Endodermal cell (in vitro differentiated cells): ENCODE results near the gene ZNF445. TPM values are rescaled to one million over a fixed set of nuclear protein-coding genes. Genes with fewer than 3 reads are reported as not detected.

ENCODE experiments used
- DNase-seq: peaks from one replicate; pipeline ENCODE4 v3.0.0-alpha.2; 2017
- H3K27ac ChIP-seq: 2 replicates; pipeline ENCODE4 v1.5.1; 2013; ENCODE audit warnings: mild to moderate bottlenecking, low read depth, low read length, moderate library complexity
- H3K27me3 ChIP-seq: 2 replicates; pipeline ENCODE4 v1.6.1; 2013; ENCODE audit warnings: mild to moderate bottlenecking, low read length, moderate library complexity; ENCODE audit not compliant: insufficient read depth, control insufficient read depth, poor library complexity, severe bottlenecking
- H3K36me3 ChIP-seq: 2 replicates; pipeline ENCODE4 v1.7.0; 2013; ENCODE audit warnings: mild to moderate bottlenecking, low read length, moderate library complexity; ENCODE audit not compliant: control insufficient read depth, insufficient read depth
- H3K4me1 ChIP-seq: one replicate; pipeline ENCODE4 v1.7.0; 2013; ENCODE audit warnings: low read length; ENCODE audit not compliant: control insufficient read depth, insufficient read depth
- H3K4me3 ChIP-seq: 2 replicates; pipeline ENCODE4 v1.5.1; 2013; ENCODE audit warnings: mild to moderate bottlenecking, low read length, moderate library complexity
- H3K9ac ChIP-seq: 2 replicates; pipeline ENCODE4 v1.6.1; 2013; ENCODE audit warnings: mild to moderate bottlenecking, low read length, moderate library complexity; ENCODE audit not compliant: poor library complexity, severe bottlenecking; ENCODE audit errors: extremely low read depth
- H3K9me3 ChIP-seq: 2 replicates; pipeline ENCODE4 v1.6.1; 2013; ENCODE audit warnings: mild to moderate bottlenecking, low read length, moderate library complexity; ENCODE audit not compliant: control insufficient read depth
- H3K27ac Mint-ChIP-seq: 2 replicates; pipeline ENCODE4 v1.8.0; 2020; ENCODE audit warnings: mixed read lengths
- H3K27me3 Mint-ChIP-seq: 2 replicates; pipeline ENCODE4 v1.8.0; 2021; ENCODE audit warnings: mild to moderate bottlenecking, mixed read lengths; ENCODE audit not compliant: insufficient read depth
- H3K36me3 Mint-ChIP-seq: 2 replicates; pipeline ENCODE4 v1.8.0; 2020; ENCODE audit warnings: low read depth, mixed read lengths
- H3K4me1 Mint-ChIP-seq: 2 replicates; pipeline ENCODE4 v1.8.0; 2020; ENCODE audit warnings: mixed read lengths
- H3K4me3 Mint-ChIP-seq: 2 replicates; pipeline ENCODE4 v1.8.0; 2020; ENCODE audit warnings: mild to moderate bottlenecking, moderate library complexity, mixed read lengths
- H3K9me3 Mint-ChIP-seq: 2 replicates; pipeline ENCODE4 v1.8.0; 2020; ENCODE audit warnings: mild to moderate bottlenecking, mixed read lengths
- WGBS, 2 experiments: methylation state at CpG; one replicate each; pipeline versions ENCODE4 v1.1.5 to v1.1.7; 2013; ENCODE audit warnings: missing lambda C conversion rate in 2 of 2, mixed read lengths in 1 of 2; ENCODE audit not compliant: insufficient coverage in 1 of 2, insufficient read length in 1 of 2; 5-methylcytosine and 5-hydroxymethylcytosine counted together
- total RNA-seq, 2 donors: library from RNA; stranded (reverse); fragmentation: NEBNext Ultra II Directional in 1 of 2; extraction: Animal tissue kit (Norgen Biotek cat#: 25700) in 1 of 2; gene quantifications; 2 replicates in 1 of 2; 3 replicates in 1 of 2; pipeline ENCODE4 v1.2.1, GENCODE V29; 2021
- TF ChIP-seq, protein P1 (sequence below): fragments of 200-600 bp; sonication (generic); conservative IDR thresholded peaks from 2 replicates; pipeline ENCODE4 v1.5.0; 2021; ENCODE audit warnings: antibody characterized with exemption, mild to moderate bottlenecking

The ZNF445 gene
- total RNA-seq, 2 donors from 2014 or later: 35.4 to 56.9 TPM

DNA sequence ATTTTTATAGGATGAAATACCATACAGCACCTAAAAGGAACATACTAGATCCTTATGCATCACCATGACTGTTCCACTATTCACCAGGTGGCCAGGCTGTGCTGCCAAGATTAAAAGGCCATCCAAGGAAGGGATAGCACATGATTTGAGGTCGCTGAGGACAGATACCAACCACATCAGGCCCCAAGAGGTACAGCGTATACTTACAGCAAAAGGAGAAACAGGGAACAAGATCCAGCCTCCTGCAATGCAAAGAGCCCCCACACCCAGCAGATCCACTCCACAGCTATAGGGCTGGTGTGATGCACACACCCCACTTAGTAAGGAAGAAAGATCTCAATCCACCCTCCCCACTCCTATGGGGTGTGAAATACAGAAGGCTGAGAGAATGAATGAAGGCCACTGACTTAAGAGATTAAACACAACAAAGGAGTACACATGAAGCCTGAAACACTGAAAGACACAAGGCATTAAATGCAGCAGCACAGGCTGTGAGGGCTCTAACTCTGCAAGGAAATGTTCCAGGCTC, 32.0 kb upstream of the ZNF445 start:
- H3K9ac ChIP-seq: peak overlapping the region; percentile 78
- peaks cover 5% of the 10 kb centered on the region for H3K9me3 ChIP-seq
- TF ChIP-seq, protein P1, sequence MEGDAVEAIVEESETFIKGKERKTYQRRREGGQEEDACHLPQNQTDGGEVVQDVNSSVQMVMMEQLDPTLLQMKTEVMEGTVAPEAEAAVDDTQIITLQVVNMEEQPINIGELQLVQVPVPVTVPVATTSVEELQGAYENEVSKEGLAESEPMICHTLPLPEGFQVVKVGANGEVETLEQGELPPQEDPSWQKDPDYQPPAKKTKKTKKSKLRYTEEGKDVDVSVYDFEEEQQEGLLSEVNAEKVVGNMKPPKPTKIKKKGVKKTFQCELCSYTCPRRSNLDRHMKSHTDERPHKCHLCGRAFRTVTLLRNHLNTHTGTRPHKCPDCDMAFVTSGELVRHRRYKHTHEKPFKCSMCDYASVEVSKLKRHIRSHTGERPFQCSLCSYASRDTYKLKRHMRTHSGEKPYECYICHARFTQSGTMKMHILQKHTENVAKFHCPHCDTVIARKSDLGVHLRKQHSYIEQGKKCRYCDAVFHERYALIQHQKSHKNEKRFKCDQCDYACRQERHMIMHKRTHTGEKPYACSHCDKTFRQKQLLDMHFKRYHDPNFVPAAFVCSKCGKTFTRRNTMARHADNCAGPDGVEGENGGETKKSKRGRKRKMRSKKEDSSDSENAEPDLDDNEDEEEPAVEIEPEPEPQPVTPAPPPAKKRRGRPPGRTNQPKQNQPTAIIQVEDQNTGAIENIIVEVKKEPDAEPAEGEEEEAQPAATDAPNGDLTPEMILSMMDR: no peak
- H3K4me3 ChIP-seq: peak overlapping the region; percentile 97
- H3K36me3 ChIP-seq: peaks cover 11% of the 10 kb centered on the region
- WGBS, 2 experiments: 77 to 100% methylated on average over 2 of the region's 2 CpGs
- H3K4me1 Mint-ChIP-seq: peaks cover 10% of the 10 kb centered on the region
- peaks cover 9% of the 10 kb centered on the region for H3K9me3 Mint-ChIP-seq
- H3K4me1 ChIP-seq: no peaks in the 10 kb centered on the region
- H3K36me3 Mint-ChIP-seq: peaks cover 14% of the 10 kb centered on the region
- H3K27me3 Mint-ChIP-seq: no peaks in the 10 kb centered on the region
- no peak for DNase-seq
- no peaks in the 10 kb centered on the region for H3K27me3 ChIP-seq
- H3K4me3 Mint-ChIP-seq: peak overlapping the region; percentile 84
- H3K27ac Mint-ChIP-seq: peak overlapping the region; percentile 44
- no peak overlapping the region for H3K27ac ChIP-seq

DNA sequence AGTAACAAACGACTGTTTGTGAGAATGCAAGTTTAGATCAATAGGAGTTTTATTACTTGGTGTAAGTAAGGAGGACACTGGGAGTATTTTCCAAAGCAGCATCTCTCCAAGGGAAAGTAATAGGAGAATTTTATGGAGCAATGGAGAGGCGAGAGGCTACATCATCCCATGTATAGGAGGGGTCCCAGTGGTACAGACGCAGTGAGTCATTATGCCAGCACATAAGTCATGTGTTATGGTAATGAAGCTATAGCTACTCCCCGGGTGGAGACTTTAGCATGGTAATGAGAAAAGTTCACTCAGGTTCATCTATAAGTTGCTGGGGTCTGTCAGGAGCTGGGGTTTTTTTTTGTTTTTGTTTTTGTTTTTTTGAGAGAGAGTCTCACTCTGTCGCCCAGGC, 29.5 kb upstream of the ZNF445 start:
- no peak for DNase-seq
- Histone ChIP-seq H3K4me1 (no peaks in the 10 kb centered on the region), H3K4me3 (no peak overlapping the region), H3K36me3 (peaks cover 18% of the 10 kb centered on the region), H3K27ac (no peak overlapping the region), H3K9ac (no peak overlapping the region), H3K27me3 (no peaks in the 10 kb centered on the region), H3K9me3 (peaks cover 17% of the 10 kb centered on the region)
- Mint-ChIP-seq H3K36me3 (peaks cover 27% of the 10 kb centered on the region), H3K9me3 (peaks cover 17% of the 10 kb centered on the region), H3K27me3 (no peaks in the 10 kb centered on the region), H3K4me1 (peaks cover 7% of the 10 kb centered on the region), H3K4me3 (no peak overlapping the region), H3K27ac (no peak overlapping the region)
- 74 to 89% methylated on average over 3 to 5 of the region's 5 CpGs for WGBS, 2 experiments
- TF ChIP-seq, protein P1: no peak

DNA sequence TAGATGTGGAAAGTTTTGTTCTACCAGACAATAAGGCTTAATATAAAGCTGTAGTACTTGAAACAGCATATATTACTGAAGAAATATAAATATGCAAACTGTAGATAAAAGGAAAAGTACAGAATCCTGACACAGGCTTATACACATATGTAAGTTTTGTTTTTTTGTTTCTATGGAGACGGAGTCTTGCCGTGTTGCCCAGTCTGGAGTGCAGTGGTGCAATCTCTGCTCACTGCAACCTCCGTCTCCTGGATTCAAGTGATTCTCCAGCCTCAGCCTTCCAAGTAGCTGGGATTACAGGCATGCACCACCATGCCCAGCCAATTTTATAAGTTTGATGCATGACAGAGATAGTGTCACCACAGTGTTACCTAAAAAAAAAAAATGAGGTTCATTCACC, 29.1 kb upstream of the ZNF445 start:
- Mint-ChIP-seq H3K4me1 (peaks cover 7% of the 10 kb centered on the region), H3K9me3 (peaks cover 21% of the 10 kb centered on the region), H3K27ac (no peak overlapping the region), H3K27me3 (no peaks in the 10 kb centered on the region), H3K4me3 (no peak overlapping the region), H3K36me3 (peaks cover 31% of the 10 kb centered on the region)
- peaks cover 22% of the 10 kb centered on the region for H3K36me3 ChIP-seq
- H3K9ac ChIP-seq: no peak overlapping the region
- DNase-seq: no peak
- peaks cover 21% of the 10 kb centered on the region for H3K9me3 ChIP-seq
- no peaks in the 10 kb centered on the region for H3K4me1 ChIP-seq
- TF ChIP-seq, protein P1: no peak
- 85 to 95% methylated on average over 3 of the region's 3 CpGs for WGBS, 2 experiments
- no peak overlapping the region for H3K4me3 ChIP-seq
- H3K27ac ChIP-seq: no peak overlapping the region
- no peaks in the 10 kb centered on the region for H3K27me3 ChIP-seq
